GM15510 (cell line): ENCODE measurements around the gene RHOB.

Source experiments
- POLR2A ChIP-seq: IDR thresholded peaks from 3 replicates; pipeline ENCODE4 v1.6.1; 2011; ENCODE audit warnings: borderline replicate concordance; ENCODE audit not compliant: insufficient read length; ENCODE audit errors: extremely low read depth

The RHOB gene

DNA sequence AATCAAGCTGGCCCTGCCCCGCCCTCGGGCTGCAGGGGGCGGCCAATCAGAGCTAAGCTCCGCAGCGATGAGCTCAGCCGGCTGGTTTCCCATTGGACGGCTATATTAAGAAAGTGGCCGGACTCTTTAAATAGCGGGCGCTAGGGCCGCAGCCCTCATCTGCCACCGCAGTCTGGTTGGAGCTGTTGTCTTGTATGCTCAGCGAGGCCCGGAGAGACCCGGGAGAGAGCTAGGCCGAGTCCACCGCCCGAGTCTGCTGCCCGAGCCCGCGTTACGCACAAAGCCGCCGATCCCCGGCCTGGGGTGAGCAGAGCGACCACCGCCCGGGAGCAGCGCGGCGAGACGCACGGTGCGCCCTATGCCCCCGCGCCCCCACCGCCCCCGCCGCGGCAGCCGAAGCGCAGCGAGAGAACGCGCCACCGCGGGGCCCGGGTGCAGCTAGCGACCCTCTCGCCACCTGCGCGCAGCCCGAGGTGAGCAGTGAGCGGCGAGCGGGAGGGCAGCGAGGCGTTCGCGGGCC lies at the start of gene RHOB:
RHOB (plus strand) TSS at position 158 of the 520 bp plus-strand sequence. CDS start 392 bp downstream, outside the sequence.
- peak; percentile 98 for TF ChIP-seq POLR2A

DNA sequence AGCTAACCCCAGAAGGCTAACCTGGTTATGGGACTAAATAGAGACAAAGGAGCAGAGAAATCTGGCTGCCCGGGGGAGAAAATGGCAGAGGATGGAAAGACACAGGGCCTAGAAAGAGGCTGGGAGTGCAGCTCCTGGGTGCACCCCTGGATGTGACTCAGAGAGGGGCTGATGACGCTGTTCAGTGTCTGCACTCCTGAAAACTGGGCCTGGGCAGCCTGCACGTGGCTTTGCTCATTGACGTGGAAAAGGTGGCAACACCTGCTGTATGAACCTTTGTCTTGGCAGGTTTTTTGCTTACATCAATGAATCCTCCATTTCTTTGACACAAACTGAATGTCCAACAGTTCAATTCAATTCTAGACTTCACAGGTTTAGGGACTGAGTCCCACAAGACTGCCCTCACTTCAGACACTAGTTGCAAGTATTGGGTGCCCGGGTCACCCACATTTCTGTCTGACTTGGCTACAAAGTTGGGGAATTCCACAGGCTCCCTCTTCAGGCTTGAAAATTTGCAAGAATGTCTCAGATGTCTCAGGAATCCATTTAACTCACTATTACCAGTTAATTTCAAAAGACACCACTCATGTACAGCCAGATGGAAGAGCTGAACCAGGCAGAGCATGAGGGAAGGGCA lies 48.9 kb upstream of the RHOB start:
- no peak for TF ChIP-seq POLR2A

DNA sequence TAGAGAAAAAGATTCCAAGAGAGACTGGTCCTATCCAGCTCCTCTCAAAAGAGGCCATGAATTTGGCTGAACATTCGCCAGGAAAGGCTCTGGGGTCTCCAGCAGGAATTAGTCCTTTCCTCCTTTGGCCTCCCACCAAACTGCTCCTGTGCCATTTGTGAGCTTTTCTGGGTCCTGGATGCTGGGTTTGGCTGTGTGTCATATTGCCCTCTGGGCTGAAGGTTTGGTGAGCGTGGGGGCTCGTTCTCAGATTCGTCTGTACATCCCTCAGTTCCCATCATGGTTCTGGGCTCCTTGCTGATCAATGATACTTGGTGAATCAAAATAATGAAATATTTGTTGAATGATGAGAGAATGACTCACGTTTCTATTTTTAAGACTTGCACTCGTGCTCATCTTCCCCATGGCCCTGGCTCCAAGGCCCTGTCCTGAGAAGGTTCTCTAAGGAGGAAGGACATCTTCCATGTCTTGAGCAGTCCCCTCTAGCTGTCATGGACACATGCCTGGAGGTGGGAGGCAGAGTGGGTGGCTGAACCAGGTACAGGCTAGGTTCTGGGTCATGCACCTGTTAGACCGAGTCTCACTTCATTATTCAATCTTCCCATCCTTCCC lies 47.8 kb upstream of the RHOB start:
- no peak for TF ChIP-seq POLR2A

DNA sequence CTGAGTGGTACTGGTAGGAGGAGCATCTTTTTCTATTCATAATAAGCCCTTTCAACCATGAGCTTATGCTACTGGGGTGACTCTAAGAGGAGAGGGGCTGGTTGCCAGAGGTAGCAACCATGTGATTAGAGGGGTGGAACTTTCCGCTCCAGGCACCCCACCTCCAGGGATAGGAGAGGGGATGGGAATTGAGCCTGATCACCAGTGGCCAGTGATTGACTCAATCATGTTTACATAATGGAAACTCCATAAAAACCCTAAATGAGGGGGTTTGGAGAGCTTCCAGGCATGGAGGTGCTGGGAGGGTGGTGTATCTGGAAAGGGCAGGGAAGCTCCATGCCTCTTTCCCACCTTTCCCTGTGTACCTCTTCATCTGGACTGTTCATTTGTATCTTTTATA lies 46.6 kb upstream of the RHOB start:
- TF ChIP-seq POLR2A = no peak

DNA sequence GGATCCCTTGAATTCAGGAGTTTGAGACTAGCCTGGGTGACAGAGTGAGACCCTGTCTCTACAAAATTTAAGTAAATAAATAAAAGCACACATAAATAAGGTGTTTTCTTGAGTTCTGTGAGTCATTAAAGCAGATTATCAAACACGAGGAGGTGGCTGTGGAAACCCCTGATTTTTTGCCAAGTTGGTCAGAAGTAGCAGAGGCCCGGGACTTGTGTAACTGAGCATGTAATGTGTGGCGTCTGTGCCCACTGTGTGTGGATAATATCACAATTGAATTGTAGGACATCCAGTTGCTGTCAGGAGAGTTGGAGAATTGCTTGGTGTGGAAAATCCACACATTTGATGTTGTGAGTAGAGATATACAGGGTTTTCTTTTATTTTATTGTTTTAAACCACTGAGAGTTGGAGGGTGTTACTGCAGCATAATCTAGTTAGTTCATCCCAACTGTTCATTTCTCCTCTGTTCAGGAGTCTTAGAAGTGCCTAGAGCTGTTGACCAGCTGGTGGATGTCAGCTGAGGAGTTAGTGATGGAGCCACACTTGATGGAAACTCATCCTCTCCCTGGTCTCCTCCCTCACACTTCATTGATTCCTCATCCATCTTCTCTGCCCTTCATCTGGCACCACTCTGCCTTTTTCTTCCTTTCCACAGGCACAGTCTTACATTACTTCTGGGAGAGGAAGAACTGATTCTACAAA lies 45.9 kb upstream of the RHOB start:
- TF ChIP-seq POLR2A = no peak

DNA sequence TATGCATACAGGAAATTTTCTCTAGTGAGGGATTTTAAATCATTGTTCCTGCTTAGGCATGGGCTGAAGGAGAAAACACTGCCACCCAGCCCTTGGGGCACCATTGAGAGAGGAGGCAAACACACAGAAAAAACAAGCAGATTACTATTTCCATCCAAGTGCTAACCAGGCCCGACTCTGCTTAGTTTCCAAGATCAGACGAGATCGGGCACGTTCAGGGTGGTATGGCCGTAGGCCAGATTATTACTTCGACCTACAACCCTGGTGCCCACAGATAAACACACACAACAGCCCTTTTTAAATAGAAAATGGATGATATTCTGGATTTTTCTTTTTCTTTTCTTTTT lies 45.4 kb upstream of the RHOB start:
- TF ChIP-seq POLR2A = no peak

DNA sequence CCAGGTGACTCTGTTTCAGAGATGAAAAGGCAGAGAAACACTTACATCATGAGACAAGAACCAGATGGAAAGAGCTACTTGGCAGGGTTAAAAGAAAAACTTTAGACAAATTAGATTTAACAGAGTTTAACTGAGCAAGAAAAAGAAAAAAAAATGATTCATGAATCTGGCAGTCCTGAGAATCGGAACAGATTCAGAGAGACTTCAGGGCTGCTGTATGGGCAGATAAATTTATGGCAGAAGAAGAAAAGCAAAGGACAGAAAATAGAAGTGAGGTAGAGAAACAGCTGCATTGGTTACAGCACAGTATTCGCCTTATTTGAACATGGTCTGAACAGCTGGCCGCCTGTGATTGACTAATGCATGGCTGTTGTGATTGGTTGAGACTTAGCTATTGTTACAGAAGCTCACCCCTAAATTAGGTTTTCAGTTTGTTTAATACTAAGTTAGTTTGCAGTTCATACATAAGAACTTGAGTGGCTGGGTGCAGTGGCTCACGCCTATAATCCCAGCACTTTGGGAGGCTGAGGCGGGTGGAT lies 43.0 kb upstream of the RHOB start:
- TF ChIP-seq POLR2A = no peak

DNA sequence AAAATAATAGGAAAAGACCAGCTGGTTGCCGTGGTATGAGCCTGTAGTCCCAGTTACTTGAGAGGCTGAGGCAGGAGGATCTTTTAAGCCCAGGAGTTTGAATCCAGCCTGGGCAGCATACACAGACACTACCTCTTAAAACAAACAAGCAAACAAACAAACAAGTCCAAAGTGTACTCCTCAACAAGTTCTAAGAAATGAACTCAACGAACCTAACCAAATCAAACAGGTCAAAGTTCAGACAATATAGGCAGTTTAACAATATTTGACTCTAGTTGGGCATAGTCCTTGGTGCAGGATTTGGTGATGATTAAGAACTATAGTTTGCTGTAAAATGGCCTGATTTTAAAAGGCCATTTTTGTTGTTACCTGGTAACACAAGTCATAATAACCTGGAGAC lies 41.9 kb upstream of the RHOB start:
- TF ChIP-seq POLR2A = no peak

DNA sequence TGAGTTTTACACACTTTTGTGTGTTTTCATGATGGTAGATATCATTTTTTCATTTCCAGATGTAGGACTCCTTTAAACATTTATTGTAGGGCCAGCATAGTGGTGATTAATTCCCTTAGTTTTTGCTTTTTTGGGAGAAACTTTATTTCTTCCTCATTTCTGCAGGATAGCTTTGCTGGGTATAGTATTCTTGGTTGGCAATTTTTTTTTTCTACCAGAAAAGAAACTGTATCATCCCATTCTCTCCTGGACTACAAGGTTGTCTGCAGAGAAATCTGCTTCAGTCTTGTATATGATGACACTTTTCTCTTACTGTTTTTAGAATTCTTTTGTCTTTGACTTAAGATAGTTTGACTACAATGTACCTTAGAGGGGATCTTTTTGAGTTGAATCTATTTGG lies 37.8 kb upstream of the RHOB start:
- no peak for TF ChIP-seq POLR2A

DNA sequence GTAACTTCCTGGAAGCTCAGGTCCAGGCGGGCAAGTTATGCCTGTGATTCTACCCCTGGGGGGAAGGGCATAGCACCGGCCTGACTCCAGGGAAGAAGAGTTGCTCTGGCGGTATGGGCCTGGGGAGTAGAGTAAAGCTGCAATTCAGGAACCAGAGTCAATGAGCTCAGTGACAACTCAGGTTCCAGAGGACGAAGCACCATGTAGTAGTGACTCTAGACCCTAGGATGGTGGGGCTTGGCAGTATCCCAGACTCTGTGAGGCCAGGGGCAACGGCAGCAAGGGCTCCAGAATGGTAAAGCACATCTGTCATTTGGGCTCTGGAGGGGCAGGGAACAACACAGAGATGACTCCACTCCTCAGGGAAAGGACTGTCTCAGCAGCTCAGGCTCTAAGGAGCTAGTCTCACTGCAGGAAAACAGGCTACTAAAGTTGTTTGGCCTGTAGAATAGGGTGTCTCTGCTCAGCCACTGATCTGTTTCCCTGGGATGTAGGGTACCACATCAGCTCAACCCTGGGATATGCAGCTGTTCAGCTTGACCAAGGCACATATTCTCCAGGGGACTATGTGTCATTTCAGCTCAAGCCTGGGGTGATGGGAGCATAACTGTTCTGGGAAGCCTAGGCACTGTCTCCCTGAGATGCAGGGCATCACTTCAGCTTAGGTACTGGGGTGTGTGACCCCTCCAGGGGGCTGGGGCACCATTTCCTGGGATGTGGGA lies 36.2 kb upstream of the RHOB start:
- no peak for TF ChIP-seq POLR2A

DNA sequence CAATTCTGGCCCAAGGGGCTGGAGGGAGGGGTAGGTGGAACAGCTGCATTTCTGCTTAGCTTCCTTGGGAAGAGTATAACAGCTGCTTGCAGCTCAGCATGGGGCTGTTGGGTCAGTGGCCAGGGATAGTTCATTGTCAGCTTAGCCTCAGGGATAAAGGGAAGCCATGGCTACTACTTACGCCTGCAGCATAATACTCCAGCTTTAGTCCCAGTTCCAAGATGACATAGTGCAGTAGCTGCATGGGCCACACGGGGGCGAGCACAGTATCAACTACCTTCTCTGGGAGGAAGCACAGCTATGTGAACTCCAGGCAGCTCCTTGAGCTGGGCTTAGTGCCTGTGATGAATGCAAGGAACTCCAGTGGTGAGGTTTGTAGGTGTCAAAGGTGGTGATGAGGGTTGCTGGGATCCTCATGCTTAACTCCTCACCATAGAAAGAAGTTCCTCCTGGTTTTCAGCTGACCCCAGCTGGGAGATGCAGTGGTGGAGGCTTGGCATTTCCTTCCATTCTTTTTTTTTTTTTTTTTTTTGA lies 35.4 kb upstream of the RHOB start:
- TF ChIP-seq POLR2A = no peak

DNA sequence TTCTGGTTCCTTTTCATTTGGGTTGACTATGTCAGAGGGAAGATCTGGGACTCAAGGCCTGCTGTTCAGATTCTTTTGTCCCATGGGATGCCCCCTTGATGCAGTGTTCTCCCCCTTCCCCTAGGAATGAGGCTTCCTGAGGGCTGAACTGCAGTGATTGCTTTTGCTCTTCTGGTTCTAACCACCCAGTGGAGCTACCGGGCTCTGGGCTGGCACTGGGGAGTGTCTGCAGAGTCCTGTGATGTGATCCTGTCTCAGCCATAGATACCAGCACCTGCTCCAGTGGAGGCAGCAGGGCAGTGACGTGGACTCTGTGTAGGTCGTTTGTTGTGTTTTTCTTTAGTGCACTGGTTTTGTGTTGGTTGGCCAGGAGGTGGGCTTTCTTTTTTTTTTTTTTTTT lies 32.1 kb upstream of the RHOB start:
- TF ChIP-seq POLR2A = no peak

DNA sequence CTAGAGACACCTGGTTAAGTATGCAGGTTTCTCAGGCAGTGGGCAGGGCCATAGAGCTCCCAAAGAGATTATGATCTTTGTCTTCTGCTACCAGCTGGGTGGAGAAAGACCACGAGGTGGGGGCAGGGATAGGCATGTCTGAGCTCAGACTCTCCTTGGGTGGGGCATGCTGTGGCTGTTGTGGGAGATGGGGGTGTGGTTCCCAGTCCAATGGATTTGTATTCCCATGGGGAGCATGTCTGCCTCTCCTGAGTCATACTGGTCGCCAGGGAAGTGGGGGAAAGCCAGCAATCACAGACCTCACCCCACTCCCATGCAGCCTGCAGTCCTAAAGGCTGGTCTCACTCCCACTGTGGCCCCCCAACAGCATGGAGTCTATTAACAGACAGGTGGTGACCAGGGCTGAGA lies 31.4 kb upstream of the RHOB start:
- TF ChIP-seq POLR2A = no peak

DNA sequence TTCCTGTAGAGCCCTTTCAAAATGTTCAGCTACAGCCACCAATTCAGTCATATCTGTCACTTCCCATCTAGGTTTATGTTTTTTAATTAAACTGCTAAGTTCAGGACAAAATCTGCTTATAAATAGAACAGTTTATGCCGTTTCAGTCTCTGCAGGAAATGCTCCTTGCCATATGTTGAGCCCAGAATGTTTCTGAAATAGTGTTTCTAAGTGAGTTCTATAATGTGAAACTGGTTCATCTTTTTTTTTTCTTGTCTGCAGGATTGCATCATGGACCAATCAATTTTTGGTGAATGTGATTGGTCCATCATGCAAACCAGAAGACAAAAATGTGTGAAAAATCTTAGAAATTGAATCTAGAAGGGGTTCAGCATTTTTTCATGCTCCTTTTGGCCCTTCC lies 30.2 kb upstream of the RHOB start:
- TF ChIP-seq POLR2A = no peak

DNA sequence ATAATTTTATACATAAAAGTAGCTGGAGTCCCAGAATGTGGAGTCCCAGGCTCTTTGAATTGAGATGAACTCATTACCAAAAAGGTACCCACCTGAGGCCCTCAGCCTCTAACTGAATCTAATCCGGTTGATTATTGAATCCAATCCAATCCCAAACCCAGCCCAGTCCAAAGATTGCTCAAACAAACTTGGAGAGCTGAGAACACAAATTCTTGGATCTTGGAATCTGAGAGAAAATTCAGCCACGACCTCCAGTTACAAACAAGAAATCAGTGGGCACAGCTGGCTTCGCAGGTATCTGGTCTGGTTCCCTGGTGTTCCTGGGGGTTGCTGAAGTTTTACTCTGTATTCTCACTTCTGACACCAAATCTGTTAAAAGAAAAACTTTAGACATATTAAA lies 28.4 kb upstream of the RHOB start:
- no peak for TF ChIP-seq POLR2A
